ENCODE data around the gene FLT3.

- no peak for TF ChIP-seq YY1 (IDR thresholded peaks at IDR 0.05; ENCODE audit: insufficient read depth, insufficient read length)
- no peak for TF ChIP-seq SUZ12 (IDR thresholded peaks at IDR 0.05; ENCODE audit: extremely low read depth, insufficient read depth, insufficient read length)
These were observed 108.5 kb downstream of the FLT3 start for GRCh38 chr13:27991881-27992280.
